Ishikawa (cell line): Measurements from ENCODE around the gene DHRS1.

Experiments used
- MAX ChIP-seq: IDR thresholded peaks from 2 replicates; pipeline ENCODE4 v1.6.1; 2012
- REST ChIP-seq: IDR thresholded peaks from 2 replicates; pipeline ENCODE4 v1.6.1; 2012; ENCODE audit warnings: low read depth, mild to moderate bottlenecking

- TF ChIP-seq REST (no peak), MAX (no peak)
Measured at GRCh38 chr14:24316597-24316950, 17.0 kb upstream of the DHRS1 start.
